ENCODE measurements around the gene KDM1B.

GRCh38 chr6:18248698-18249097 lies 93.5 kb downstream of the KDM1B start:
- TF ChIP-seq CTCF (IDR thresholded peaks at IDR 0.05 in 4 of 5, conservative IDR thresholded peaks at IDR 0.05 in 1 of 5) (no peak), POLR2A (IDR thresholded peaks at IDR 0.05) (no peak)
